Progenitor cell of endocrine pancreas (in vitro differentiated cells): ENCODE data around the gene NFX1. TPM values are rescaled to one million over a fixed set of nuclear protein-coding genes. Genes with fewer than 3 reads are reported as not detected.

Experiments used
- DNase-seq: peaks from one replicate; pipeline ENCODE4 v3.0.0; 2021; ENCODE audit warnings: low spot score; ENCODE audit not compliant: unreplicated experiment
- H3K27ac Mint-ChIP-seq: 2 replicates; pipeline ENCODE4 v1.8.0; 2021; ENCODE audit warnings: mild to moderate bottlenecking, moderate library complexity, mixed read lengths
- H3K27me3 Mint-ChIP-seq: 2 replicates; pipeline ENCODE4 v1.8.0; 2021; ENCODE audit warnings: mixed read lengths
- H3K36me3 Mint-ChIP-seq: 2 replicates; pipeline ENCODE4 v1.8.0; 2022; ENCODE audit warnings: mixed read lengths; ENCODE audit not compliant: insufficient read depth
- H3K4me1 Mint-ChIP-seq: 2 replicates; pipeline ENCODE4 v1.8.0; 2021; ENCODE audit warnings: low read depth, mixed read lengths
- H3K4me3 Mint-ChIP-seq: 2 replicates; pipeline ENCODE4 v1.8.0; 2021; ENCODE audit warnings: low read depth, mild to moderate bottlenecking, moderate library complexity, mixed read lengths
- H3K9me3 Mint-ChIP-seq: 2 replicates; pipeline ENCODE4 v1.8.0; 2021; ENCODE audit warnings: low read depth, mixed read lengths
- total RNA-seq: library from RNA; stranded (reverse); gene quantifications from 2 replicates; pipeline ENCODE4 v1.2.1, GENCODE V29; 2021
- TF ChIP-seq, protein P1 (sequence below): fragments of 200-600 bp; sonication (generic); IDR thresholded peaks from one replicate; pipeline ENCODE4 v1.5.0; 2021; ENCODE audit warnings: antibody characterized with exemption, mild to moderate bottlenecking; ENCODE audit not compliant: unreplicated experiment

The NFX1 gene
- total RNA-seq, 1 donor from 2014 or later = 29.4 TPM

DNA sequence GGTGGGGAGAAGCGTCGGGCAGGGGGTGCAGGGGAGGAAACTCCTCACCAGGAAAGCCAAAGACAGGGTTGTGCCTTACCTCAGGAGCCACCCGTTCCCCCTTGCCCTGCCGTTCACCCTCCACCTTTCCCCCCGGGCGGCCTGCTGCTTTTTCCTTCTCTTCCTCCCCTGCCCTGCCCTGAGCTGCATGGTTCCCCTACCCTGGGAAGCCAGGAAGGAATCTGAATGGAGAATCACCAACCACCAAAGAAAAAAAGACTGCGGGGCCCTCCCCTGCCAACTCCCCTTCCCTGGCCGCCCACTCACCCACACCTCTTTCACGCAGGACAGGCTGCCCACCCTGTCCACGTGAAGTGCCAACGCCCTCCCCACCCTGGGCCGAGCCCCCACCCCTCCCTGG lies 820 bp upstream of the NFX1 start:
- H3K9me3 Mint-ChIP-seq = no peaks in the 10 kb centered on the region
- TF ChIP-seq, protein P1, sequence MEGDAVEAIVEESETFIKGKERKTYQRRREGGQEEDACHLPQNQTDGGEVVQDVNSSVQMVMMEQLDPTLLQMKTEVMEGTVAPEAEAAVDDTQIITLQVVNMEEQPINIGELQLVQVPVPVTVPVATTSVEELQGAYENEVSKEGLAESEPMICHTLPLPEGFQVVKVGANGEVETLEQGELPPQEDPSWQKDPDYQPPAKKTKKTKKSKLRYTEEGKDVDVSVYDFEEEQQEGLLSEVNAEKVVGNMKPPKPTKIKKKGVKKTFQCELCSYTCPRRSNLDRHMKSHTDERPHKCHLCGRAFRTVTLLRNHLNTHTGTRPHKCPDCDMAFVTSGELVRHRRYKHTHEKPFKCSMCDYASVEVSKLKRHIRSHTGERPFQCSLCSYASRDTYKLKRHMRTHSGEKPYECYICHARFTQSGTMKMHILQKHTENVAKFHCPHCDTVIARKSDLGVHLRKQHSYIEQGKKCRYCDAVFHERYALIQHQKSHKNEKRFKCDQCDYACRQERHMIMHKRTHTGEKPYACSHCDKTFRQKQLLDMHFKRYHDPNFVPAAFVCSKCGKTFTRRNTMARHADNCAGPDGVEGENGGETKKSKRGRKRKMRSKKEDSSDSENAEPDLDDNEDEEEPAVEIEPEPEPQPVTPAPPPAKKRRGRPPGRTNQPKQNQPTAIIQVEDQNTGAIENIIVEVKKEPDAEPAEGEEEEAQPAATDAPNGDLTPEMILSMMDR = no peak
- peaks cover 2% of the 10 kb centered on the region for H3K36me3 Mint-ChIP-seq
- peaks cover 14% of the 10 kb centered on the region for H3K4me1 Mint-ChIP-seq
- no peak for DNase-seq
- H3K27ac Mint-ChIP-seq = peak overlapping the region; percentile 99
- no peaks in the 10 kb centered on the region for H3K27me3 Mint-ChIP-seq
- peak overlapping the region; percentile 99 for H3K4me3 Mint-ChIP-seq

DNA sequence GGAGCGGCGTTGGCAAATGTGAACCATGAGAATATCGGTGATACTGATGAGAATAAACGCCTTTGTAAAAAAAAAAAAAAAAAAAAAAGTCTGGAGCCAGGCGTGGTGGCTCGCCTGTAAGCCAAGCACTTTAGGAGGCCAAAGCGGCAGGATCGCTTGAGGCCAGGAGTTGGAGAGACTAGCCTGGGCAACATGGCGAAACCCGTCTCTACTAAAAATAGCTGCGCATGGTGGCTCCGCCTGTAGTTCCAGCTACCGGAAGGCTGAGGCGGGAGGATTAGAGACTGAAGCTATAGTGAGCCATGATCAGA lies 425 bp upstream of the NFX1 start:
- peak overlapping the region; percentile 99 for H3K27ac Mint-ChIP-seq
- peaks cover 6% of the 10 kb centered on the region for H3K36me3 Mint-ChIP-seq
- no peaks in the 10 kb centered on the region for H3K27me3 Mint-ChIP-seq
- no peaks in the 10 kb centered on the region for H3K9me3 Mint-ChIP-seq
- H3K4me3 Mint-ChIP-seq = peak overlapping the region; percentile 99
- TF ChIP-seq, protein P1 = no peak
- peak; percentile 10 for DNase-seq
- peaks cover 14% of the 10 kb centered on the region for H3K4me1 Mint-ChIP-seq

DNA sequence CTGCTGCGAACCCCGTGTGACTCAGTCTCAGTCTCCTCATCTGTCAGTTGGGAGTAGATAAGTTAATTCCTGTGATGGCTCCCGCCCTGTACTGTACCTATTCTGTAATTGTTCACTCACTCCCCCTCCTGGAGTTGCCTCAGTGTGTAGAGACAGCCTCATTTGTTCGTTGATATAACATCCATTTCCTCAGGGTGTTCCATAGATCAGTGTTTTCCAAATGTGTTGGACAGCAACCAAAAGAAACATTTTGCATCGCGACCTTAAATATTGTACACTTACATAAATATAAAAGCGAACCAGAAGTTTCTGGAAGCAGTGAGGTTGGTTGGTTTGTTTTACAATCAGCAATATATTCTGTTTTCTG lies 698 bp downstream of the NFX1 start:
- Mint-ChIP-seq H3K36me3 (peaks cover 8% of the 10 kb centered on the region), H3K27me3 (no peaks in the 10 kb centered on the region), H3K9me3 (no peaks in the 10 kb centered on the region), H3K4me1 (peaks cover 14% of the 10 kb centered on the region), H3K4me3 (peak overlapping the region; percentile 99), H3K27ac (peak overlapping the region; percentile 99)
- DNase-seq = no peak
- TF ChIP-seq, protein P1 = no peak

DNA sequence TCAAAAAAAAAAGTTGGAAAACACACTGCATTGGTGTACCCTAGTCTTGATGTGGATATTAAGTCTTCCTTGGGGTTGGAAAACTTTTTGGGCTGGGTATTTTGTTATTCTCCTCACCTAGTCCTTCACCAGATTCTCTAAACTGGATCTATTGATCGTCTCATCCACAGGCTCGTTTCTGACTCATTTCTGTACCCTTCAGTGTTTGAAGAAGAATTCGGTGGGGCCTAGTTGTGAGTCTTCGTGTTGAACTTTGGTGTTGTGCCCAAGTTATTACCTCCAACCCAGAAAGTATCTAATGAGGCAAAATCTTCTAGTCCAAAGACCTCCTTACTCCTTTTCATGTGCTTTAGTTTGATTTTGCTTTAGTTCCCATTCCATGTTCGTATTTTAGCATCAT lies 1.6 kb downstream of the NFX1 start:
- Mint-ChIP-seq H3K4me3 (peak overlapping the region; percentile 99), H3K27ac (peak overlapping the region; percentile 29), H3K36me3 (peaks cover 10% of the 10 kb centered on the region), H3K27me3 (no peaks in the 10 kb centered on the region), H3K4me1 (peaks cover 15% of the 10 kb centered on the region), H3K9me3 (no peaks in the 10 kb centered on the region)
- DNase-seq = no peak
- TF ChIP-seq, protein P1 = no peak

DNA sequence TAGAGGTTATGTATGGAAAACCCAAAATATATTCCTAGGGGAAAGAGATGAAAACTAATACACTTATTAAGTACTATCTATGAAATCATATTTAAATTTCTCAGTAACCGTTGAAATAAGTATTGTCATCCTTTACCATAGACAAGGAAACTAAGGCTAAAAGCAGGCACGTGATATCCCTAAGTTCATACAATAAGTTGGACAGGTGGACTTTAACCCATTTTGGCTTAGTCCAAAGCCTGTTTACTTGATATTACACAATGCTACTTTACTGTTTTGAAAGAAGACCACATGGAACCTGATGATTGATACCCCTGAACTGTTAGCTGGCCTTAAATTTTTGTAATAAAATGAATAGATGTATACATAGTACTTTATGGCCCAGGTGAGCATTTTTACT lies 3.5 kb downstream of the NFX1 start:
- DNase-seq = no peak
- Mint-ChIP-seq H3K4me3 (no peak overlapping the region), H3K27me3 (no peaks in the 10 kb centered on the region), H3K27ac (no peak overlapping the region), H3K4me1 (peaks cover 23% of the 10 kb centered on the region), H3K9me3 (no peaks in the 10 kb centered on the region), H3K36me3 (peaks cover 12% of the 10 kb centered on the region)
- TF ChIP-seq, protein P1 = no peak
